ENCODE measurements around the gene VIL1.

Gene VIL1

GRCh38 chr2:218482651-218483050 lies 63.7 kb downstream of the VIL1 start:
- no peak for DNase-seq (ENCODE audit: low read depth in 2 of 3, low spot score in 2 of 3)

GRCh38 chr2:218485986-218486667 lies 67.2 kb downstream of the VIL1 start:
- DNase-seq (ENCODE audit: low read depth in 2 of 3, low spot score in 2 of 3) = no peak

GRCh38 chr2:218500501-218501060 lies 81.7 kb downstream of the VIL1 start:
- no peak for DNase-seq (ENCODE audit: low read depth in 2 of 3, low spot score in 2 of 3)

- no peak for DNase-seq (ENCODE audit: low read depth in 2 of 3, low spot score in 2 of 3)
These were observed 82.7 kb downstream of the VIL1 start for GRCh38 chr2:218501665-218502064.

Data from activated CD8-positive, alpha-beta memory T cell treated with anti-CD3 and anti-CD28 coated beads for 48 hours (primary cell).